NT2/D1 (cell line): Measurements from ENCODE around the gene DCLK2.

Experiments used
- SUZ12 ChIP-seq: IDR thresholded peaks from 2 replicates; pipeline ENCODE4 v1.6.1; 2011; ENCODE audit not compliant: insufficient read length, insufficient read depth; ENCODE audit errors: extremely low read depth
- YY1 ChIP-seq: IDR thresholded peaks from 2 replicates; pipeline ENCODE4 v1.6.1; 2011; ENCODE audit not compliant: insufficient read length, insufficient read depth
- ZNF274 ChIP-seq: IDR thresholded peaks from 2 replicates; pipeline ENCODE4 v1.6.1; 2011; ENCODE audit warnings: mild to moderate bottlenecking, low read depth, low read length

GRCh38 chr4:150217192-150217591 lies 138.9 kb downstream of the DCLK2 start:
- TF ChIP-seq SUZ12: no peak
- TF ChIP-seq YY1: no peak
- TF ChIP-seq ZNF274: no peak
